NCI-H526 (cell line): ENCODE results near the gene NCK2.
A peak's percentile ranks its signal among the peaks of the same experiment; 100 is the strongest.

Experiments used
- DNase-seq, 2 experiments: peaks; one replicate each; lab custom pipeline; 2025; lab: John Stamatoyannopoulos, UW

NCK2 gene

DNA sequence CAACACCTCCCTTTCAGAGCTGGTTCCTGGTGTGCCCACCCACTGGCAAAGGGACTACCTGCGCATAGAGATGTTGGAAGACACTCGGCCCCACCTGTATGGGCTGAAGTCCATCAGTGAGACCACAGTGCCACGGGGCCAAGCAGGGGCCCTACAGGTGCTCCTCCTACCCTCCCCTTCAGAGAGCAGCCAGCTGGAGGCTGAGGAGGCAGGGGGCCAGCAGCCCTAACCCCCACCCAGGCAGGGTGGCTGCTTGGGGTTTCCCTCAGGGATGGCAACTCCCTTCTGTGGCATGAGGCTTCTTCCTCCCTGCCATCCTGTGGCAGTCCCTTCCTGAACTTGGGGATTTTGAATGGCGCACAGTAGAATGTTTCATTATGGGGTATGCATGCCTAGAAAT, 125.3 kb downstream of the NCK2 start:
- DNase-seq = no peak

DNA sequence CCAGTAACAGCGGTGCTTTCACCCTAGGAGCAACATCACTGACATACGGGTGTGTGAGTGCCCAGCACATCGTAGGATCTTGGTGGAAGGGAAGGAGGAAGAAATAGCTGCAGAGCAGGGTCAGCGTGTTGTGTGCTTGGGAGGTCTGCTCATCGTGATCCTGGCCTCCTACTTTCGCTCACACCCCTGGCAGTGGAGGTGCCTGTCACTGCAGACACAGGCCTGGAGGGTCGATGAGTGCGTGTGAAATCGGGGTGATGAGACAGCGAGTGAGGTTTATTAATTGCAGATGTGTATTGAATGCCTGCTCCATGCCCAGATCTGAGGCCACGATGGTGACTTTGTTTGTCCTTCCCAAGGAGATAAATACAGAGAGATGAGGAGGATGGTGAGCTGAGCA, 126.1 kb downstream of the NCK2 start:
- DNase-seq = no peak

DNA sequence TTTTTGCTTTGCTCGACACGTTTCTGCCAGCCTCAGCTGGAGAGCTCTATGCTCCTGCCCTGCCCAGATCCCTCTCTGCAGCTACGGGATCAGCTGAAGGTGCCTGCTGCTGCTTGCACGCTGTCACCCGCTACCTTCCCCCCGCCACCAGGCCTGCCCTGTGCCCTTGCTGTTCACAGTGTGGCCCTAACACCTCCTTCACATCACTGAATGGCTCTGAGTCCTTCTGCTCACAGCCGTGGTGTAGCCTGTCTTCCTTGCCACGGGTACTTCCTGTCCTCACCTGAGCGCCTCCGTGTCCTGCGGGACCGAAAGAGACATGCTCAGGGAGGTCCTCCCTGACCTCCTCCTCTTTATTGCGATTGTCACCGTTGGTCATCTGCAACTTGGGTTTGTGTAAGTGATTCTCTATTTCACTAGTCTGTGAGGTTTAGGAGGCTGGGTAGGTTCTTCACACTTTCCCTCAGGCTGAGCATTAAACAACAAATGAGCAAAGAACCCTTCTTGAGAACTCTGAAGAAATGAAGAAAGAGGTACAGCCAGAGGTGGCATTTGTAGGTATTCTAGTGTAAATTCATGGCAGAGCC, 127.5 kb downstream of the NCK2 start:
- no peak for DNase-seq

DNA sequence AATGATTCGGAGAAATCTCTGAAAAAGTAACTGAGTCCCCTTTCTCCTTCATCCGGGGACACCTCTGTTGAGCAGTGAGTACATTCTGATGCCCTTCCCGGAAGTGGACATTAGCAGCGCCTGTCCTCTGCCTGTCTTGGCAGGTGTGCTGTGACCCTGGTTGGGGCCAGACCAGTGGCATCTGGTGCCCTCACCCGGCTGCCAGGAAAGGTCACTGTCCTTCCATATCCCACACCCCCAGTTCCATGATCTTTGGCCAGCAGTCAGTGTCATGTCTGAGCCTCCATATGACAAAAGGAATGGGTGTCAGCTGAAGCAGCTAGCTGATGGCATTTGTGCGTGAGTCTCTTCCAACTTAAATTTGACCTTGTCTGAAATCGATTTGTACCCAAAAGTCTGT, 128.1 kb downstream of the NCK2 start:
- DNase-seq = no peak

DNA sequence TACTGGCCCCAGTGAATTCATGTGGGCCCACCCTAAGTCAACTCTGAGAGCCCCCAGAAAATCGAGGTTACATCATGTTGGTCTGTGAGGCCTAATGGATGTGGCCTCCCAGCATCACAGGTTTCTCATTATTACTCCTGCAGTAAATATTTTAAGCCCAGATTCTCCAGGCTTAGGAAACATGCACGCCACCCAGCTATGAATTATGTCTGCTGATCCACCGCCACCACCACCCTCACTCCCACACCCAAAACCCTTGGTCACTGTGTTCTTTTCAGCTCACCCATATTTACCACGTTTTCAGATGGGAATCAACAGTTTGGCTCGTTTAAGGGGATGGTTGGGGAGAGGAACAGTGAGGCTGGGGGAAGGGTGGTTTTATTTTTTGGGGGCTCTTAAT, 128.6 kb downstream of the NCK2 start:
- no peak for DNase-seq

DNA sequence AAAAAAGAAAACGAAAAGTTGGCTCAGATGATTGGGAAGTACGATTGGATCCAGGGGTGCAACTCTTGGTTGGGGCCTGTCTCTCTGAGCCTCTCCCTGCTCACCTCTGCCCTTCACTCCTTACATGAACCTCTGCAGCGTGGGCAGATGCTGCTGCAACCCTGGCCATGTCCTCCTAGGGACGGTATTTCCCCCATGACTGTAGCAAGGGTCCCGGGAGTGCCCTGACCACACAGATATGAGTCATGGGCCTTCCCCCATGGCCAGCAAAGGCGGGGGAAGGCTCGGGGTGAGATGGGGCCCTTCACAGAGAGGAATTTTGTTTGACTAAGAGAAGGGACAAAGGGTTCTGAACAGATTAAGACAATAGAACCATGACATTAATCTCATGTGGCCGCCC, 129.0 kb downstream of the NCK2 start:
- DNase-seq = no peak

DNA sequence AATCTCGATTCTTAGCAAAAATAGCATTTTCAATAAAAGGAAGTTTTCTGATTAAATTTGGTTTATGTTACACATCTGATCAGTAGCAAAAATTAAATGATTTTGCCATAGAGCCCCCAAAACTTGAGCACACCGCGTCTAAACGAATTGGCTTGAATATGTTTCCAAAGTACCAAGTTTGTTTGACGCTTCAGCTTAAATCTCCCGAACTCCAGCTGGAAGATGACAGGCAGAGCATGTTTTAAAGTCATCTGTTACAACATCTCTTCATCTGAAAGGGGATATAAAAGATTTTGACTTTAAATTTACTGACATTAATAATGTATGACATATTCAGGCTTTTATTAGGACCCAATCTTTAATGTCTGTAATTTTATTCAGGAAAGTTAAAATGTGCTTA, 129.8 kb downstream of the NCK2 start:
- no peak for DNase-seq

DNA sequence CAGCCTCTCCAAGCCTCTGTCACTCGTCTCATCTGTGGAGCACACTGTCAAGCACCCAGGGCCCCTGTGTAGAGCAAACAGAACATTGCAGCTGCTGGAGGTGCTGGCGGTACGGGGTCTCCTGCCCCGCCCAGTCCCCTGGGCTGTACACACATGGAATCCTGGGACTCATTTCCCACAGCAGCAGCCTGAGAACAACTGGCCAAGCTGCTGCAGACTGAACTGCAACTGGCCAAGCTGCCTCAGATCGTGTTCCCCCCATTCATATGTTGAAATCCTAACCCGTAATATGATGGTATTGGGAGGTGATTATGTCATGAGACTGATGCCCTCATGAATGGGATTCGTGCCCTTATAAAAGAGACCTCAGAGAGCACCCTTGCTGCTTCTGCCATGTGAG, 130.5 kb downstream of the NCK2 start:
- DNase-seq = peak in 1 of 2 experiments; percentile 34

DNA sequence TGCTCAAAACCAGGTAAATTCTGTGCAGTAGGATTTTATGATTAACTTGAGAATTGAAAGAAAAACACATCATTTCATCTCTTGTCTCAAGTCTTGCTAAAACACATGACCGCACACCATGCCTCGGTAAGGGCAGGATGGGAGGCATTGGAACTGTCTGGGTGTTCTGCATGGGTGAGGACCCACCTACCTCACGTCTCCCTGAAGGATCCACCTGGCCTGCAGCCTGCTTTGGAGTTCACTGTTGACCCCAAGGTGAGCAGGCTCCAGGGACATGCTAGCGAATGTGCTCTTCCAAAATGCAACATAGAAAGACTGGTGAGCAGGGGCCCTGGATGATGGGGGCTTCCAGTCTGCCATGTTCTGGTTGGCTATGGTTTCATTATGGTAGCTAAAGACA, 131.5 kb downstream of the NCK2 start:
- DNase-seq = no peak

DNA sequence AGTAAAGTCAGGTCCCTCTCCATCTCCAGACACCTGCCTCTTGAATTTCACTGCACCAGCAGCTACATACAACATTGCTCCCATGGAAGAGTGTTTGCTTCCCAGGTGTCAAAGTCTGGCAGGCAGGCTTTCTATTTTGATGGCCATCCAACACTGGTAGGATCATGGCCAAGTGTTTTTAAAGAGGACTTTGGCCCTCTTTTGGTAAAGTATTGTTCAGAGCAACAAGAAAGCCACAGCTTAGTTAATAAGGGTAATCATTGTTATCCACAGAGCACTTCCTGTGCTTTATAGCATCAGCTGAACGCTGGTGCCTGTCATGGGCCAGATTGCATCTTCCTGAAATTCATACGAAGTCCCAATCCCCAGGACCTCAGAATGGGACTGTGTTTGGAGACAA, 133.2 kb downstream of the NCK2 start:
- DNase-seq = no peak

DNA sequence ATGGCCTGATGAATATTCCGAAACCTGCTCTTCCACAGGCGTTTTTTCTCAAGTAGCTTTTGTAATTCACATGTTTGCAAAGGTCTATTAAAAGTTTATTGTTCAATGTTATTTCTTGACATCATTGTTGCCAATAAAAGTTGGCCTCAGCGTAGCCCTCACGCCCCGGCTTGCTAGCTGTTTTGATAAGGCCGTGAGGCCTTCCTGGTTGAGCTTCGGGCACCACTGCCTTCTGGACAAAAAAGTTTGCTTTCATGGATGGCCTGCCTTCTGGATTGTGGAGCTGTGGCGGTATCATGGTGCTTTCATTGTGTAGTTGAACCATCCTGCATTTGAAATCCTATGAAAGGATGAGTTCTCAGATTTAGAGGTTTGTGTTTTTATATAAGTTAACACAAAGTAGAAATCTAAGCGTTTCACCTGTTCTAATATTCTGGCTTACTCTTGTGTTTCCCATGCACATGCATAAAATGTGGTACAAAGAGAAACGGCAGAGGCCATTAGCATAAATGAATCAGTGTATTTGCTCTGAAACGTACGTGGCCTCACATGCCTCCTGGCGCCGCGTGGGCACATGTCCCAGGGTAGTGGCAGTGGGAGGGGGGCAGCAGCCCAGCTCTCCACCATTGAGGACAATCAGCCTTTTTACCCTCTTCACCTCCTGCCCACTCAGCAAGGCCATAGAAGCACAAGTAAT, 134.5 kb downstream of the NCK2 start:
- no peak for DNase-seq

DNA sequence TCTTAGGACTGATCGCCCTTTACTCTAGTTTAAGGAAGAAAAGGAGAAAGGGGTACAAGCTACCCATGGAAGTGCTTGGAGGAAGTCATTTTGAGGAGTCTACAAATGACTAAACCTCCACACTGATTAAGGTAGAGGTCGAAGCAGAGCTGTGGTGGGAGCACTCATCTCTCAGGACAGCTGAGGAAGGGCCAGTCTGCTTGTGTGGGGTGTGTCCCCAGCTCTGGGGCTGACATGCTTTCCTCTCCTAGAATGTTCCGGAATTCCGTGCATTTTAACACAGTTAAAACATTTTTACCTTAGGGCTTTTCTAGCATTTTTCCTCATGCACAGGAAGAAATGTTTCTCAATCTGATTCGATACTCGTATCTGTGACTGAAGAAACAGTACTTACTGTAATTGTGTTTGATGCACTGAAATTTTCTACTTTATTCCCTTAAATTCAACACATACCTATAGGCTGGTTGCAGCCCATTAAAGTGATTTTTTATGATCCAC, 135.1 kb downstream of the NCK2 start:
- no peak for DNase-seq

DNA sequence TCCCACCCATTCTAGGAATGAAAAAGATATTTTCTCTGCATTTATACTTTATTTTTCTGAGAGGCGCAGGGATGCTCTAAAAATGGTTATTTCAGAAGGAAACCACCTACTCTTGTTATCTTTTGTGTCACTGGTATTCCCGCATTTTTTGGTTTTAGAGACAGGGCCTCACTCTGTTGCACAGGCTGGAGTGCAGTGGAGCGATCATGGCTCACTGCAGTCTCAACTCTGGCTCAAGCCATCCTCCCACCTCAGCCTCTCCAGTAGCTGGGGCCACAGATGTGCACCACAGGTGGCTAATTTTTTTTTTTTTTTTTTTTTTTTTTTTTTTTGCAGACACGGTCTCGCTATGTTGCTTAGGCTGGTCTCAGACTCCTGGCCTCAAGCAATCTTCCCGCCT, 135.9 kb downstream of the NCK2 start:
- DNase-seq = no peak

DNA sequence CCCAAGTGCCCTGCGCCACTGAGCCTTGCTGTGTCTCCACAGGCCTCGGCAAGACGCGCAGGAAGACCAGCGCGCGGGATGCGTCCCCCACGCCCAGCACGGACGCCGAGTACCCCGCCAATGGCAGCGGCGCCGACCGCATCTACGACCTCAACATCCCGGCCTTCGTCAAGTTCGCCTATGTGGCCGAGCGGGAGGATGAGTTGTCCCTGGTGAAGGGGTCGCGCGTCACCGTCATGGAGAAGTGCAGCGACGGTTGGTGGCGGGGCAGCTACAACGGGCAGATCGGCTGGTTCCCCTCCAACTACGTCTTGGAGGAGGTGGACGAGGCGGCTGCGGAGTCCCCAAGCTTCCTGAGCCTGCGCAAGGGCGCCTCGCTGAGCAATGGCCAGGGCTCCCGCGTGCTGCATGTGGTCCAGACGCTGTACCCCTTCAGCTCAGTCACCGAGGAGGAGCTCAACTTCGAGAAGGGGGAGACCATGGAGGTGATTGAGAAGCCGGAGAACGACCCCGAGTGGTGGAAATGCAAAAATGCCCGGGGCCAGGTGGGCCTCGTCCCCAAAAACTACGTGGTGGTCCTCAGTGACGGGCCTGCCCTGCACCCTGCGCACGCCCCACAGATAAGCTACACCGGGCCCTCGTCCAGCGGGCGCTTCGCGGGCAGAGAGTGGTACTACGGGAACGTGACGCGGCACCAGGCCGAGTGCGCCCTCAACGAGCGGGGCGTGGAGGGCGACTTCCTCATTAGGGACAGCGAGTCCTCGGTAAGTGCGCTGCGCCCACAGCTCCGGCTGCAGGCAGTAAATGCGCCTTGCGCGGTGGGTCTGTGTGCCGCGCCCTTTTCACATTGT, 136.8 kb downstream of the NCK2 start:
- DNase-seq = no peak

DNA sequence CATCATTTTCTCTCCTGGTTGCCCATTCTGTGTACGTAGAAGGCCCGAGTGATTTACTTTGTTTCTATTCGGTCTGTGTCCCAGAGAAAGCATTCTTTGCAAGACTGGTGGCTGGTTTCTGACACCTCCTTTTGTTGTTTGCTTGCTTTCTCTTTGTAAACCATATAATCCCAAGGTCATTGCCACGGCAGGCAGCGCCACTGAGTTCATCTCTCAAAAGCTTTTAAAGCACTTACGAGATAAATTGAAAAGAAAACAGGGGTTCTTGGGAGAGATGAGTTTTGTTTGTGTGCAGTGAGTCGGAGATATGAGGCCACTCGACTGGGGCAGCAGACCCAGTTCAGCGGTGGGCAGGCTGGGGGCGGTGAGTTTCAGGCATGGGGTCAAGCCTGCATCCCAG, 137.6 kb downstream of the NCK2 start:
- DNase-seq = no peak

DNA sequence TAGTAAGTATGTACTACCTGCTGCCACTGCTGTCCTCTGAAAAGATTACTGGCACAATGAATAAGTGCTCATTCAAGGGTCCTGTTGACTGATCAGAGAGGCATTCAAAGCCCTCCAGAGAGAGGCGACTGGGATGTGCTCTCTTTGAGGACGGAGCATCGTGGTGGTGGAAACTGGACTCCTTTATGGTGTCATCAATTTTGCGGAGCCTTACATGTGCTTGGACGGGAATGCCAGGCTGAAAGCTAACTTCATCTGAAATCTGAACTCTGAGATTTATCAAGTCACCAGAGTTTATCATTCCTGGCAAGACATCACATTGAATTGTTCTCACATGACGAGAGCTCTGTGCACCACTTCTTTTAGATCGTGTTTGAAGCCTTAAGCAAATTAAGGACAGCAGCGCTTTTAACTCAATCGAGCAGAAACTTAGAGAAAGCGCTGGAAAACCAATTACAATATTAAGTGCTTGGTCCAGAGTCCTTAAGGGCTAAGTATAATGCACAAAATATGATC, 138.3 kb downstream of the NCK2 start:
- DNase-seq = no peak

DNA sequence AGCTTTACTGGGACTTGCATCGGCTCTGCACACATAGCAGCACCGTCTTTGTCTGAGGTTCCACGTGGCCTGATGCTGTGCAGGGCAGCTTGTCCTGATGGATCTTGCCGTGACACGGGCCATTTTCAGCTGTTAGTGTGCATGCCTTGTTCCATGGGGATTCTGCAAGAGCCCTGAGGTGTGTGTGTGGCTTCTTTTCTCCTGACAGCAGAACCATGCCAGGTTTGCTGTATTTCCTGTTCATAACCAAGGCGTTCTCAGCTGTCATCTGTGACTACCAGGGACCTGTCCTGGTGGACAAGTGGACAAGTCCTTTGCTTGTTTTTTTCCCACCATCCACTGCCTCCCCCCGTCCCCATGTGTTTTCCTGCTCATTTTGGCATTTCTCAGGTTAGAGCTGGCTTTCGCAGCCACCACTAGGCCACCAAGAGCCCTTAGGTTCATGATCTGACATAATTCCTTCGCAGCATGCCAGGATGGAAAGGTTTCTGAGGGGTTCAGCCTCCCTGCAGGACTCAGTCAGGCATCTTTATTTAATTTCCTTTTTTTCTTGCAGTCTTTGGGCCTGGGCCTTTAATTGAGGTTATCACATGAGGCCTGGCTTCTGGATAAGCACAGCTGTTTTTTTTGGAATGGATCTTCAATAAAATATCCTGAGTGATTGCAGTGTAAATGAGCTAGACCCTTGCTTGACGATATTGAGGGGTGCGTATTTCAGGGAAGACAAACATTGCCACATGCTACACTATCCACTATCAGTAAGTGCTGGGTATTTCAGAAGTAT, 139.4 kb downstream of the NCK2 start:
- no peak for DNase-seq

DNA sequence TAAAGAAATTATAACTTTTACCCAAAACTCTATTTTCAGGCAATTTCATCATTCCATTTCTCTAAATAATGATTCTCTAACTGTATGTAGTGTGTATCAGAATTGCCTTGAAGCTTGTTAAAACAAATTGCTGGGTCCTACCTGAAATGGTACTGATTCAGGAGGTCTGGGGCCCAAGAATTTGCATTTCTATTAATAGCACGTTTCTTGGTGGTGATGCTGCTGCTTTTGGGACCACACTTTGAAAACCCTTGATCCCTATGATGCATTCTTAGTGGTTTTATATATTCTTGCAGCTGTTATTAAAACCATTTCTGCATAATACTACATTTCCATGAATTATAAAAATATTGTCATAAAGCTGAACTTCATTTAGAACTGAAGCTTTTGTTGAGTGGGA, 140.7 kb downstream of the NCK2 start:
- peak in 1 of 2 experiments; percentile 17 for DNase-seq

DNA sequence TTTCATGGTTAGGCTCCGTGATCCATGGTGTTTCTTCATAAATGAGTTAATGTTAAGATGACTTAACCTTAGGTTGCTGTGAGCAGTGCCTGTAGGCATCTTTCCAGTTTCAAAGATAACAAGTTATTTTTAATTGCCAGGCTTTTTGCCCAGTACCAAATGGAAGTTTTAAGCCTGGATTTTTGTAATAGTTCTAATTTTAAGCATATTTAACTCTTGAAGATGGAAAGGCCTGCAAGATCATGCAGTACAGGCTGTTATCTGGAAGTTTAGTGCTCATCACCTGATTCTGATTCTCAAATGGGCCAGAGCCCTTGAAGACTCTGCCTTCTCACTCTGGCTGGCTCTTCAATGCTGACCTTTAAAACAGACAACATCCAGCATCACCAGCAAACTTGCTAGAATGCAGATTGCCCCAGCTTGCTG, 141.3 kb downstream of the NCK2 start:
- DNase-seq = no peak

DNA sequence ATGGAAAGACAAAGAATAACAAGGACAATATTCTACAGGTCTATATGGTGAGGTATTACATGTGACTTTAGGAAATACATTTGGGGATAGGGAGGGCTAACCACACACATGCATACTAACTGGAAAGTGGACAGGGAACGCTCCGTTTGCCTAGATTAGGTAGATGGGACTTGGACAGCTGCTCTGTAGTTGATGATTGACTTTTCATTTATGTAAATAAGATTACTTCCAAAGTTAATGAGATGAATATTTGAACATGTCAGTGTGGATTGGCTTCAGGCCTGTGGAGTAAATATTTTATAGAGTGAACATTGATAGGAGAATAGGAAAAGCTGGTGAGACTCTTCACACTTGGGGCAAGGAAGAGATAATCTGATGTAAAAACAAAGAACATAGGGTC, 142.0 kb downstream of the NCK2 start:
- peak in 1 of 2 experiments; percentile 43 for DNase-seq

DNA sequence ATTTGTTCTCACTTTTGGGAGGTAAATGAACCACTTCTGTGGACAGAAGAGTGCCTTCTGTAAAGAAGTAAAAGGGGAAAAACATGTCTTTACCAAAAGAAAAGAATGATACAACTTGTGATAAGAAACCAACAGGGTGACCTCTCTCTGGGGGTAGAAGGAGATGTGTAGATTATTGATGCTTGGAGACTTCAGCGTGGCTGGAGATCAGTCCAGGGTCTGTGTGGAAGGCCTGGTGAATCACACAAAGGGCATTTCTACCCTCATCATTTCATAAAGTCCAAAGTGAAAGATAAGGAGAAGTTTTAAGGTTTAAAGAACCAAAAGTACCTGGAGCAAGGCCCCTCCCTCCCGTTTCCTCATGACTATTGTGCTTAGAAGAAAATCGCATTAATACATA, 142.5 kb downstream of the NCK2 start:
- DNase-seq = no peak

DNA sequence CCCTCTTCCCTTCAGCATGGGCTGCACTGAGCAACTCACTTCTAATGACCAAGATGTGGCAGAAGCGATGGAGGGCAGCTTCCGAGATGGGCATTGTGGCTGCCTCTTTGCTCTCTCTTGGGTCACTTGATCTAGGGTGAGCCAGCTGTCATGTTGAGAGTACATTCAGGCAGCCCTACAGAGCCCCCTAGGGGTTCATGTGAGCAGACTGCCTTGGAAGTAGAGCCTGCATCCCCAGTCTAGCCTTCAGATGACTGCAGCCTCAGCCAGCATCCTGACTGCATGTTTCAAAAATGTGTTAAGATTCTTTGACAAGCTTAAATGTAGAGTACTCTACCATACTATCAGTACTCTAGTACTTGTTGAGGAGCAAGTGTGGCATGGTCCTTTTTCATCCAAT, 143.9 kb downstream of the NCK2 start:
- peak in 1 of 2 experiments; percentile 32 for DNase-seq
